HG02642 (cell line): Measurements from ENCODE around the gene POLR3GL.
A peak's percentile ranks its signal among the peaks of the same experiment; 100 is the strongest.

Experiments
- ATAC-seq: cut with Tn5 transposase; IDR thresholded peaks from one replicate; pipeline ENCODE4 v1.9.1; 2021; ENCODE audit warnings: mild to moderate bottlenecking; ENCODE audit not compliant: unreplicated experiment, poor library complexity

The POLR3GL gene

DNA sequence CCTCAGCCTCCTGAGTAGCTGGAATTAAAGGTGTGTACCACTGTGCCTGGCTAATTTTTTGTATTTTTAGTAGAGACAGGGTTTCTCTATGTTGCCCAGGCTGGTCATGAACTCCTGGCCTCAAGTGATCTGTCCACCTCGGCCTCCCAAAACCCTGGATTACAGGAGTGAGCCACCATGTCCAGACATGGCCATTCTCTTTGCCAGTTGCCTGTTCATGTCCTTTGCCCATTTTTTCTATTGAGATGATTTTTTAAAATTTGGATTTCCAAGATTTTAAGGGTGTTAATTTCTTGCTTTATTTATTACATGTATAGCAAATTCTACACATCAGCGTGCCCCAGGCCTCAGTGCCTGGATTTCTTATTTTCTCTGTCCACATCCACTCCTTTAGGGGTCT is 2.8 kb downstream of the POLR3GL start:
- no peak for ATAC-seq

GRCh38 chr1:145972580-145972979 is 8.1 kb downstream of the POLR3GL start:
- no peak for ATAC-seq

DNA sequence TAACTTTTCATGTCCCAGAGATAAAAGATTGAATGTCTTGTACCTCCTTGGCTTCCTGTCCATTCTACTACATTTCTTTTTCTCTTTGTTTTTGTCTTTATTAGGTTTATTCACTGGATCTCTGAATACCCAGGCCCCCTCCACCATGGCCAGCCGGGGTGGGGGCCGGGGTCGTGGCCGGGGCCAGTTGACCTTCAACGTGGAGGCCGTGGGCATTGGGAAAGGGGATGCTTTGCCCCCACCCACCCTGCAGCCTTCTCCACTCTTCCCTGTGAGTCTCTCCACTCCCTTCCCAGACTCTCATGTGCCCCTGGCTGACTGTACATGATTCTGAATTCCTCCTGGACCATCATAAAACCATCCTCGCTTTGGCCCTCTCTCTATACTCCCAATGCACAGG is 10.2 kb downstream of the POLR3GL start:
- ATAC-seq, result no peak

DNA sequence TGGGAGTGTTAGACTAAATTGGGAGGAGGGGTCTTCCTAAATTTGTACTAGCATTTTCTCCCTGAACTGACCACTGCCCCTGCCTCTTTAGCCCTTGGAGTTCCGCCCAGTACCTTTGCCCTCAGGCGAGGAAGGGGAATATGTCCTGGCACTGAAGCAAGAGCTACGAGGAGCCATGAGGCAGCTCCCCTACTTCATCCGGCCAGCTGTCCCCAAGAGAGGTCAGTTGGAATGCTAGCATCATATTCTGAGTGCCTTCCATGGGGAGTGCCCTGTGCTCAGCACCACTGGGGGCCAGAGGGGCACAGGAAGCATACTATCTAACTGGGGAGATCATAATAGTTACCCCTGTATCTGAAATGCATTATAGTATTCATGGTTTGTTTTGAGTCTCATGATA is 10.7 kb downstream of the POLR3GL start:
- ATAC-seq, result no peak

DNA sequence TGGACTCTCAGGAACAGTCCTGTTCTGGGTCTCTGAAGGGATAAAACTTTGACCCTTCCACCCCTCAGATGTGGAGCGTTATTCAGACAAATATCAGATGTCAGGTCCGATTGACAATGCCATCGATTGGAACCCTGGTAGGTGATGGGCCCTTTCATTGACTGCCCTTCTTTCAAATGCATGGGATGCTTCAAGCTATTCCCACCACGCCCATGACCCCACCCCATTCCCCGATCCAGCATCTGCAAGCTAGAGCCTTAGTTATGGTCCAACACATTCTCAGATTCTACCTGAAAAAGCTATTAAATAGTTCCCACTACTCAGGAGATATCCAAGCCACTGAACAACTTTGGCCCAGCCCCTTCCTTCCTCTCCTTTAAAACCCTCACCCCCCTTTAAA is 12.5 kb downstream of the POLR3GL start:
- ATAC-seq, result no peak

DNA sequence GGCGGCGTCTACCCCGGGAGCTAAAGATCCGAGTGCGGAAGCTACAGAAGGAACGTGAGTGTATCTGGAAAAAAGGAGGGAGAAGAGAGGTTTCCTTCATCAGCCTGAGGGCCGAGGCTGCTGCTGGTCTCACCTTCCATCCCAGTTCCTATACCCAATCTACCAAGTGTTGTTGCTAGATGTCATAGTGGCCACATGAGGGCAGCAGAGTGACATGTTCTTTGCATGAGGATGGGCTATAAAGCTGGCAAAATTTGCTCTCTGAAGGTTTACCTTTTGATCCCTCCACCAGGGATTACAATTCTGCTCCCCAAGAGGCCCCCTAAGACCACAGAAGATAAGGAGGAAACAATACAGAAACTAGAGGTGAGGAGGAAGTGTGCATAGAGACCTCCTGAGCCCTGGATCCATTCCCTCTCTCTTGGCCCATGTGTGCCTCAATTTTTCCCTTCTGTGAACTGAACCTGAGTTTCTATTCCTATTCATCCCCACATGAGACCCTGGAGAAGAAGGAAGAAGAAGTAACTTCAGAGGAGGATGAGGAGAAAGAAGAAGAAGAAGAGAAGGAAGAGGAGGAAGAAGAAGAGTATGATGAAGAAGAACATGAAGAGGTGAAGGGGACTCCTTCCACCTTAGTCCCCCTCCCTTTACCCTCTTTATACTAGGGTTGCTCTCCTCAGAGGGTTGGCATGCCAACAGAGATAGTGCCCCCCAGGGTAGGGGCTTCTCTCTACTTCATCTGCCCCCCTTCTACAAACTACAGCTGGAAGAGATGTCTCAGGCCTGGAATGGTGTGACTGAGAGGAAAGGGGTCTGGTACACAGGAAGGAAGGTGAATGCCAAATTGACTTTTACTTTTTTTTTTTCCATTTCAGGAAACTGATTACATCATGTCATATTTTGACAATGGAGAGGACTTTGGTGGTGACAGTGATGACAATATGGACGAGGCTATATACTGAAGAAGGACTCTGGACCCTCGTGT is 13.3 kb downstream of the POLR3GL start:
- ATAC-seq, result peak; percentile 31

GRCh38 chr1:145978471-145978853 is 14.0 kb downstream of the POLR3GL start:
- no peak for ATAC-seq

- peak; percentile 91 for ATAC-seq
These were observed 14.6 kb downstream of the POLR3GL start for GRCh38 chr1:145978854-145979745.

- ATAC-seq, result no peak
These were observed 15.4 kb downstream of the POLR3GL start for GRCh38 chr1:145979746-145980456.

GRCh38 chr1:145980457-145980994 is 16.0 kb downstream of the POLR3GL start:
- no peak for ATAC-seq

GRCh38 chr1:145982010-145982723 is 17.7 kb downstream of the POLR3GL start:
- ATAC-seq, result no peak

DNA sequence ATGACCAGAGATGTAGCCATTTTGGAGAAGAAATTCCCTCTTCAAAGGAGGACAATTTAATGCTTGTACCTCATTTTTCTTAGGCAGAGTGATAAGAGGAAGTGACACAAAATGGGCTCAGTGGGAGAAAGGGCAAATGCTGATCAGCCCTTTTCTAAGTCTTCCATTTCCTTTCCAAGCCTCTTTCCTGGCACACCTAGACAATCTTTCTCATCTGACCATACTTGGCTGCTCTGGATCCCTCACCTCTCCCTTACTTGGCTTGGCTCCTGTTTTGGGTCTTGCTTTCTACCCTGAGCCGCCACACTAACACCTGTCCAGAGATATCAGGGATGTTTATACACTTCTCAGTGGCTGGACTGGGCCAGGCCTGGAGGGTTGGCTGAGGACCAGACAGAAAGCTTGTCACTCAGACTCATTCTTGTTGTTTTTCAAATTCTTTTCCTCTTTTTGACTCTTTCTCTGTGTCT is 18.8 kb downstream of the POLR3GL start:
- no peak for ATAC-seq

DNA sequence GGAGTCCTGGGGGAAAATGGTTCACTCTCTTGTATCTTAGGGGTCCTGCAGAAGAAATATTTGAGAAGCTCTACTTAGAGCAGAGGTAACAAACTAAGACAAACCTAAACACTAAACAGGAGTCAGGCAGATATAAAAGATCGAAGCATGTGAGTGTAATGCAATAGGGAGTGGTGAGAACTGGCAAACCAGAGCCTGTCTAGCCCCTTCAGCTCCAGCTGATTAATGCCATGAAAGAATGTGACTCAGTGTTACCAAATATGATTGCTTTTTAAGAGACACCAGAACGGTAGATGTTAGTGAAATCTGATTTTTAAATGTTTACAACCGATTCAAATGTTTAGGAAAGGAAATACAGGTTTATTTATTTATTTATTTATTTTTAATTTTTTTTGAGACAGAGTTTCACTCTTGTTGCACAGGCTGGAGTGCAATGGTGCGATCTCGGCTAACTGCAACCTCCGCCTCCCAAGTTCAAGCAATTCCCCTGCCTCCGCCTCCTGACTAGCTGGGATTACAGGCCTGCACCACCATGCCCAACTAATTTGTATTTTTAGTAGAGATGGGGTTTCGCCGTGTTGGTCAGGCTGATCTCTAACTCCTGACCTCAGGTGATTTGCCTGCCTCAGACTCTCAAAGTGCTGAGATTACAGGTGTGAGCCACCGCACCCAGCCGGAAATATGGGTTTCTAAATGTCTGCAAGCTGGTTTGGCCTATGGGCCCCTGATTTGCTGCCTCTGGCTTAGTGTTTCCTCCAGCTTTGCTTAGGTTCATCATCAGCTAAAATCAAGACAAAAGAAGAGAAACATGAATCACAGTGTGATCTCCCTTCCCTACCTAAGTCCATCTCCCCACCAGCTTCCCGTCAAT is 19.7 kb downstream of the POLR3GL start:
- ATAC-seq, result no peak

GRCh38 chr1:145985129-145985501 is 20.6 kb downstream of the POLR3GL start:
- no peak for ATAC-seq

DNA sequence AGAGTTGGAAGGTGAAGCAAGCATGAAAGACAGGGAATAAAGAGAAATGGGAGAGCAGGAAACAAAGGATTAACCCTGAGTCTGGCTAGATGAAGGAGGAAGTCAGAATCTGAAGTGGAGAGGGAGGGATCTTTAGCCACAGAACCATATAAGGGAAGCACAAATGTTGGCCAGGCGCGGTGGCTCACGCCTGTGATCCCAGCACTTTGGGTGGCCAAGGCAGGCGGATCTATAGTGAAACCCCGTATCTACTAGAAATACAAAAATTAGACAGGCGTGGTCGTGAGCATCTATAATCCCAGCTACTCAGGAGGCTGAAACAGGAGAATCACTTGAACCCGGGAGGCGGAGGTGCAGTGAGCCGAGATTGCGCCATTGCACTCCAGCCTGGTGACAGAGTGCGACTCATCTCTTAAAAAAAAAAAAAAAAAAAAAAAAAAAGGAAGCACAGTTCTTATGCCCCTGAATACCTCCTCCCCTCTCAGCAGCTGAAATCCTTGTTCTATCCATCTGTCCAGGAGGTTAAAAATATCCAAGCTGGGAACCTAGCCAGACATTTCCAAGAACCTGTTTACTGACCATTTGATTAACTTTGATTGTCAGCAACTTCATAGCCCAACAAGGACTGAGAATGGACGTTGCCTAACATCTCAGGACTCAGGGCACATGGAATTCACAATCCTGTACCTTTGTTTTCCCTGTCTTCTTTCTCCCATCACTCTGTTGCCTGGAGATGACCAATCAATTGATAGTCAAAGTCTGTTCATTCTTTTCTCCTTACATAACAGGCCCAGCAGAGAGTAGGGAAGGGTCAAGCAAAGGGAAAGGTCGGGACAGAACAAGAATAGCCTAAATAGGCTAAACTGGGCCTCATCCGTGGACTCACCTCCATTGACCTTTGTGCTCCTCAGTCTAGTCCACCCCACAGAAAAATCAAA is 21.3 kb downstream of the POLR3GL start:
- ATAC-seq, result no peak

GRCh38 chr1:145986551-145986950 is 22.1 kb downstream of the POLR3GL start:
- no peak for ATAC-seq

DNA sequence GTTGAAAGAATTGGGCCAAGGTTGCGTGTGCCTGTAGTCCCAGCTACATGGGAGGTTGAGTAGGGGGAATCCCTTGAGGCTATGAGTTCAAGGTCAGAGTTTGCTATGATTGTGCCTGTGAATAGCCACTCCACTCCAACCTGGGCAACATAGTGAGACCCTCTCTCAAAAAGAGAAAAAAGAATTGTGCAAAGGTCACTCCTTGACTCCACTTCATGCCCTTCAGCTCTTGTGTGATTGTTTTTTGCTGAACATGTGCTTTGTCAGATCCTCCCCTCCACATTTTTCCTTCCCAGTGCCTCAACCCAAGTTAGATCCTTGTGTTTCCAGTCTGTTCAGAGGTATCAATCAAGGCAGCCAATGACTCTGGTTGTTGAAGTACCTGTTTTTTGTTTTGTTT is 23.4 kb downstream of the POLR3GL start:
- ATAC-seq, result no peak

DNA sequence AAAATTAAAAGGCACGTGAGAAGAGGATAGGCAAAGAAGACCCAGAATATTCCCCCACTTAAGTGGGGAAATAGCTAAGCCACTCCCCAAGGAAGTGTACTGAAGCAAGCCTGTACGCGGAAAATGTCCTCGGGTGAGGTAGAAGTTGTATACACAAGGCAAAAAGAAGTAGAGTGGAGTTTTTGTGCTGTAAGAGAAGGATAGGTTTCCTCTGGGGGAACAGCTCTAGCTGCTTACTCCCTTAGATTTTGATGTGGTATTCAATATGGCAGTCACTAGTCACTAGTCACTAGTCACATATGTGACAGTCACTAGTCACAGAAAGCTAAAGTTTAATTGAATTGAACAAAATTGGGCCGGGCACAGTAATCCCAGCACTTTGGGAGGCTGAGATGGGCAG is 24.3 kb downstream of the POLR3GL start:
- no peak for ATAC-seq
